NCI-H1105 treated with DMSO at 0.1 percent for 48 hours (cell line): ENCODE measurements around the gene UBAP1L.
"Not testable (repeated sequence)": the region's sequence is repeated elsewhere in the genome, so short reads cannot be mapped to it uniquely, and the experiment has no call there.

Experiments
- DNase-seq: peaks from one replicate; lab custom pipeline; 2025; lab: John Stamatoyannopoulos, UW

Gene UBAP1L

DNA sequence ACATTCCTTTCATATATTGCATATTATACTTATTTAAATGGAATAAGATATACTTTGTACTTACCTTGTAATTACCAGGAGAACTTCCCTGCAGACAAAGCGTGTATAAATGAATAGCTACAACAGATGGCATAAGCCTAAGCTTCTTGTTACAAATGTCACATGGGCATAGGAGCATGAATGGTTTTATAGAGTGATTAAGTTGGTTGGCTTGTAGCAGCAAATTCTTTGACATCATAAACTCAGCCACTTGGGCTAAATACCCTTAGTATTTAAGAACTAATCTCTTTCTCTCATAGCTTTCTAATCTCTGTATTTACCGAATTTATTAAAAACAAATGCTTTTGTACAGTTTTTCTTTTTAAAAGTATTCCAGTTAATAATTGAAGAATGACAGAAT is at the start of gene UBAP1L:
Gene UBAP1L, minus strand, starts transcription at position 115 of the 400 bp plus-strand sequence. CDS start 8,985 bp downstream, outside the sequence.
- DNase-seq = peak; percentile 22

DNA sequence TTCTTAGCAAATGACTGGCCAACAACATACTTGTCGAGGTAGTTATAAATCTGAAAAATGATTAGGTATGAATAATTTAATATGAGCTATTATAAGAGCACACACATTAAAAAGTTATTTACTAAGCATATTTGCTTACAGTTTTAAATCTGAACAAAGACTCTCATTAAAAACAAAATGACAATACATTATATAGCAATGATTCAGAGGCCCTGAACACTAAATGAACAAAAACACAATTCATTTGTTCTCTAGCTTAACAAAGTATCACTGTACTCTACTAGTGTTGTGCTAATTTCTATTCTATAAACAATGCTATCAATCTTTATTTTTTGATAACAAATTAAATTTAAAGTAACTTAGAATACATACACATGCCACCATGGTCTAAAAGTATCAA is 49.1 kb upstream of the UBAP1L start:
- no peak for DNase-seq

DNA sequence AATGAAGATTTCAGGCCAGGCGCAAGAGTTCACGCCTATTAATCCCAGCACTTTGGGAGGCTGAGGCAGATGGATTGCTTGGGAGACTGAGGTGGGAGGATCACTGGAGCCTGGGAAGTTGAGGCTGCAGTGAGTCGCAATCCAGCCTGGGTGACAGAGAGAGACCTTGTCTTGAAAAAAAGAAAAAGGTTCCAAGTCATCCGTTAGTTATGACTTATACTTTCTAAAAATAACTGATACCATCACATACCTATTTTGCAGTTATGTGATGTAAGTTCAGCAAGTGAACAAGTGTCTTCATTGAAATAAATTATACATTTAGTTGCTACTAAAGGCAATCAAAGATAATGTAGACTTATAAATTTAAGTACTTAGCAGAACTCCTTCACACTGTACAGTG is 48.0 kb upstream of the UBAP1L start:
- no peak for DNase-seq

GRCh38 chr15:65156692-65157091 is 41.7 kb upstream of the UBAP1L start:
- peak; percentile 13 for DNase-seq

- DNase-seq = no peak
Measured at GRCh38 chr15:65154720-65155119, 39.7 kb upstream of the UBAP1L start.

DNA sequence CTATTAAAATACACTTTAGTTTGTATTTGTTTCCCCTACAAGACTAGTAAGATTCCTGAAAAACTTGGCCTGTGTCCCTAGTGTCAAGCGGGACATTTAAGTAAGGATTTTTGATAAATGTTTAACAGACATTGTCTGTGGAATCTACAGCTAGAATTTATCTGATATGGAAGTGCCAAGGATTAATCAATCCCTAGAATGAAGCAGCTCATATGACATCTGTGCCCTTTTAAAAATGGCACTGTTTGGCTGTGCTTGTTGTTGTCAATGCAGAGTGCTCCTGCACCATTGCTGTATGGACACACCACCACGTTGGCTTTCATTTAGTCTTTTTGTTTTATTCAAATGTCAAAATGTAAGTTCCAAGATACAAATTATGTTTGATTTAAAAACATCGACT is 32.9 kb upstream of the UBAP1L start:
- DNase-seq = no peak

GRCh38 chr15:65146438-65146837 is 31.4 kb upstream of the UBAP1L start:
- DNase-seq = no peak

- DNase-seq = not testable (repeated sequence)
Measured at GRCh38 chr15:65138631-65139030, 23.6 kb upstream of the UBAP1L start.

GRCh38 chr15:65137893-65138292 is 22.9 kb upstream of the UBAP1L start:
- not testable (repeated sequence) for DNase-seq

DNA sequence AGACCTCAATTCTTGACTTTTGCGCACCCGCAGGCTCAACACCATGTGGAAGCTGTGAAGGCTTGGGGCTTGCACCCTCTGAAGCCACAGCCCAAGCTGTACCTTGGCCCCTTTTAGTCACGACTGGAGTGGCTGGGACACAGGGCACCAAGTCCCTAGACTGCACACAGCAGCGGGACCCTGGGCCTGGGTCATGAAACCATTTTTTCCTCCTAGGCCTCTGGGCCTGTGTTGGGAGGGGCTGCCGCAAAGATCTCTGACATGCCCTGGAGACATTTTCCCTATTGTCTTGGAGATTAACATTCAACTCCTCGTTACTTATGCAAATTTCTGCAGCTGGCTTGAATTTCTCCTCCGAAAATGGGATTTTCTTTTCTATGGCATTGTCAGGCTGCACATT is 22.1 kb upstream of the UBAP1L start:
- DNase-seq = not testable (repeated sequence)

DNA sequence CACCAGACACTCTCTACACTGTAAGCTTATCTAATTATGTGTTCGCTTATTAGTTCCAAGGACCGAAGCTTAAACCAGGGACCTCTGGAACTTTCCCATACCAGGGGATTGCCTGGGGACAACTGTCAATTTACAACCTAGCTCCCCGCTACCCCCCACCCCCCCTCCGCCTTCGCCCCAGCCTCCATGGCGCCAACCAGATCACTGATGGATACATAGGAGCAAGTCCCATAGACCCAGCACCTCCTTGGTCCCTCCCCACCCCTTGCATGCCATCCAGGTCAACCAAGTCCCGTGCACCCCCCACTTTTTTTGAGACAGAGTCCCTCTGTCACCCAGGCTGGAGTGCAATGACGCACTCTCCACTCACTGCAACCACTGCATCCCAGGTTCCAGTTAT is 19.5 kb upstream of the UBAP1L start:
- DNase-seq = no peak

- DNase-seq = peak; percentile 95
Measured at GRCh38 chr15:65133548-65134200, 18.7 kb upstream of the UBAP1L start, which contains the start of gene PDCD7. Gene PDCD7 (minus strand): TSS chr15:65133808. CDS start chr15:65133781, 27 bp downstream.

DNA sequence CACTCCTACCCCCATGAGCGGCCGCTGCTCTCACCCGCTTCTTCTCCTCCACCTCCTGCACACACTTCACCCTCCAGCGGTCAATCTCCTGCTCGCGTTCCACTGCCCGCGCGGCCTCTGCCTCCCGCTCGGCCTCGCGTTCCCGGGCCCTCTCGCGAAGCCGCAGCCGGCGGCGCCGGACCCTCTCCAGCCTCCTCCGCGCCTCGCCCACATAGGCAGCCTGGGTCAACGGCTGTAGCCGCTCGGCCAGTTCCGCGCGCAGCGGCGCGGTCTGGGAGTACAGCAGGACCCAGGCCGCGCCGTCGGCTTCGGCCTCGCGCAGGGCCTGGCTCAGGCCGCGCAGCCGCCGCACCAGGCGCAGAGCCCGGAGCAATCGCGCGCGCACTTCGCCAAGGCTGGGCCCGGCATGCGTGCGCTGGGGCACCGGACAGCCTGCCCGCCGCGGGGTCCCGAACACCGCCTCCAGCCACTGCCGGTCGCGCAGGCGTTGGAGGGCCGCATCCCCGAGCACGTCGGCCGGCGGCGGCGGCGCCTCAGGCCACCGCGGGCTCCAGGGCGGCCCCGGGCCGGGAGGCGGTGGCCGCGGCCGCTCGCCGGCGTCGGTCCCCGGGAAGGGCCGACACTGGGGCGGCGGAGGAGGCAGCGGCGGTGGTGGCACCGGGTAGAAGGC is 18.0 kb upstream of the UBAP1L start:
- DNase-seq = no peak

DNA sequence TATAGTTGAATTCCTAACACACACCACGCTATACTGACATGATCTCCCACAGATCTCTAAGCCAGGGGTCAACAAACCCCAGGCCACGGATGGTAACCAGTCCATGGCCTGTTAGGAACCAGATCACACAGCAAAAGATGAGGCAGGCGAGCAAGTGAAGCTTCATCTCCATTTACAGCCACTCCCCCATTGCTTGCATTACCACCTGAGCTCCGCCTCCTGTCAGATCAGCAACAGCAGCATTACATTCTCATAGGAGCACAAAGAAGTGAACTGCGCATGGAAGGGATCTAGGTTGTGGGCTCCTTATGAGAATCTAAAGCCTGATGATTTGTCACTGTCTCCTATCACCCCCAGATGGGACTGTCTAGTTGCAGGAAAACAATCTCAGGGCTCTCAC is 15.9 kb upstream of the UBAP1L start:
- DNase-seq = no peak

- DNase-seq = peak; percentile 88
Measured at GRCh38 chr15:65115542-65115941, 542 bp upstream of the UBAP1L start.

DNA sequence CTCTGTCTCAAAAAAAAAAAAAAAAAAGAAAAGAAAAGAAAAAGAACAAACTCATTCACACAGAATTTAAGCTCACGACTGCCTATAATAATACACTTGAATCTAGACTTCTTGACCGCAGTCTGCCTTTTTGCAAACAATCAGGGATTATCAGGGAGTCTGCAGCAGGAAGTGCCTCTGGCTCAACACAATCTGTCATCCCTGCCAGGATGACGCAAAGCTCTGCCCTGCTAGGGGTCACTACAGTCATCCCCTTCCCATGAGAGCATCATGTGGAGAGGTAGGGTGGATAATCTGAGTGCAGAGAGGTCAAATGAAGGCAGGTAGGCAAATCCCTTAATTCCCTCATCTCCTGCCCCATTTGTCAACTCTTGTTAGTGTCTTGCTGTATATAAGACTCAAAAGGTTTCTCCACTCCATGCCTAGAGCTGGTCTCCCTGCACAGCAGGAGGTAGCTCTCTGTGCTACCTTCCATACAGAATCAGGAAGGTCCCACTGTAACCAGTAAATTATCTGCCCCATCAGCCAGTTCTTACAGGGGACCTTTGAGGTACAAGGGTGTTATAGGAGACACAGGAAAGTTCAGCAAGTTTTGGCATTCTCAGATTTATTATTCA is 4.2 kb downstream of the UBAP1L start:
- DNase-seq = no peak

GRCh38 chr15:65106011-65106590 is 8.9 kb downstream of the UBAP1L start:
- no peak for DNase-seq

DNA sequence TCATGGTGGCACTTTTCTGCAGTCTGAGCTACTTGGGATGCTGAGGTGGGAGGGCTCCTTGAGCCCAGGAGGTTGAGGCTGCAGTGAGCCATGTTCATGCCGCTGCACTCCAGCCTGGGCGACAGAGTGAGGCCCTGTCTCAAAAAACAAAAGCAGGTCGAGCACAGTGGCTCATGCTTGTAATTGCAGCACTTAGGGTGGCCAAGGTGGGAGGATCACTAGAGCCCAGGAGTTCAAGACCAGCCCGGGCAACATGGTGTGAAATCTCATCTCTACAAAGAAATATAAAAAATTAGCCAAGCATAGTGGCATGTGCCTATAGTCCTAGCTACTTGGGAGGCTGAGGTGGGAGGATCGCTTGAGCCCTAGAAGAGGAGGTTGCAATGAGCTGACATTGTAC is 10.0 kb downstream of the UBAP1L start:
- no peak for DNase-seq

- DNase-seq = no peak
Measured at GRCh38 chr15:65102912-65103311, 12.1 kb downstream of the UBAP1L start.

DNA sequence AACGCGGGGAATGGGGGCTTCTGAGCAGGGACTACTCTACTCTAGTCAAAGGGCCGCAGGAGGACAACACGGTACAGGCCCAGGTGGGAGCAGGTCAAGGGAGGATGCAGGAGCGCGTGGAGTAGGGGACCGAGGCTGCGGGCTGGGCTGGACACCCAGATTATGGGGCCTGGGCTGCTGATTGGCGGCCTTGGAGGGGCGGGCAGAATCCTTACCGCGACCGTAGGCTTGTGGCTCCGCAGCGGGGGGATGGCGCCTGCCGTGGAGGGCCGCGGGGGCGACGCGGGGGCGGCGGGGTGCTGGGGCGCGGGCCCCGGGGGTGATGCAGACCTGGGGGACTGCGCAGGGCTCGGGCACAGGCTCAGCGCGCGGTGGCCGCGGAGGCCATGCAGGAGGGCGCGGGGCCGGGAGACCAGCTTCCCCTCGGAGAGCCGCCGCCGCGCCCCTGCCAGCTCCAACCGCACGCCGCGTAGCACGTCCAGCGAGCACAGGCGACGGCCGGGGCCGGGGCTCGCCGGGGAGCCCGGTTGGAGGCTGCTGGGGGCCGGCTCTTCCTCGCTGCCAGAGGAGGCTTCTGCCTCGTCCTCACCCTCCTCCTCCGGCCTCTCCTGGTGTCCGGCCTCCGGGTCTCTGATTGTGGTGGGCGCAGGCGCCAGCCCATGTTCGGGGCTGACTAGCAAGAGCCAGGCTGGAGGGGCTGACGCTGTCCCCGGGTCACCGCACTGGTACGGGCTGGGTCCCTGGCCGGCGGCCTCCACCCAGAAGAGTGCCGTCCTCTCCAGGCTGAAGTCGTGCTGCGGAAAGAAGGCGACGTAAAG is 12.9 kb downstream of the UBAP1L start:
- no peak for DNase-seq

- no peak for DNase-seq
Measured at GRCh38 chr15:65101411-65101890, 13.5 kb downstream of the UBAP1L start.

DNA sequence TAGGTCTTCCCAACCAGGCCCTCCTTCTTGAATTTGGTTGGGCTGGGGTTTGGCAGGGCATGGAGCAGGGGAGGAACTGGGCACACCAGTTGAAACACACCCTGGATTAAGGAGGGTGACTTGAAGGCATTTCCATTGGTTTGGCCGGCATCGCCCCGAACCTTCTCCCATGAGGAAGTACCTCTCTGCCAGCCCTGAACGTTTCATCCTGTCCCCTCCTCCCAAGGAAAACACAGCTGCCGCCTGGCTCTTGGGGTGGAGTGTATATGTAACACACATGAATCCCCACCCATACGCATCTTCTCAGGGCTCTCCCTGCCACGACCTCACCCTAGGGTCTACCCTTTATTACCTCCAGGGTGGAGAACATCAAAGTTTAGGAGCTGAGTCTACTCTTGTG is 14.6 kb downstream of the UBAP1L start:
- DNase-seq = no peak
